ENCODE results near the gene PNPLA8. TPM values are rescaled to one million over a fixed set of nuclear protein-coding genes. Genes with fewer than 3 reads are reported as not detected.

PNPLA8 gene
- total and polyA plus RNA-seq, 7 donors, result 30.3 to 103 (median 60.1) TPM

DNA sequence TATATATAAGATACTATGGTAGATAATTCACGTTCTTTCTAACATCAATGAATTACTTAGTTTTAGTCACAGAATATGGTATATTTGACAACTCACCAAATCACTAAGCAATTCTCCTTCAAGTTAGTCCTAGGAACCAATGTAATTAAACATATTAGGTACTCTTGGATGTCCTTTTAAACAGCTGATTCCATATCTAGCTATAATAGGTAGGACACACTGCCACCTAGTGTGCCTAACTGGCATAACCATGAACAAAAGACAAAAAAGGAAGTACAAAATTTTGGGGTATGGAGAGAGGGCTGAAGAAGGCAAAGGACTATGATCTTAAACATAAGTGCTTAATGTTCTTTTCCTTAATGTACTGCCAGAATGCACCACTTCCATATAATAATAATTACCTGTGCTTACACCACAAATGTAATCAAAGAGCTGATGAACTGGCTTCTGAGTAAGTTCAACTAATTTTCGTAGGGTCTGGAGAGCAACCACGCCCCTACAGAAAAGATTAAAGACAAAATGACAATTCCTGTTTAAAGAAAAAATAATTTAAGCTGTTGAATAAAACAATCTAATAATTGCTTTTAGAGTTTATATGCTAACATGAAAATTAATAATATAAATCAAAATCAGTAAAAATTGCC, 28.7 kb downstream of the PNPLA8 start:
- TF ChIP-seq, protein P1, sequence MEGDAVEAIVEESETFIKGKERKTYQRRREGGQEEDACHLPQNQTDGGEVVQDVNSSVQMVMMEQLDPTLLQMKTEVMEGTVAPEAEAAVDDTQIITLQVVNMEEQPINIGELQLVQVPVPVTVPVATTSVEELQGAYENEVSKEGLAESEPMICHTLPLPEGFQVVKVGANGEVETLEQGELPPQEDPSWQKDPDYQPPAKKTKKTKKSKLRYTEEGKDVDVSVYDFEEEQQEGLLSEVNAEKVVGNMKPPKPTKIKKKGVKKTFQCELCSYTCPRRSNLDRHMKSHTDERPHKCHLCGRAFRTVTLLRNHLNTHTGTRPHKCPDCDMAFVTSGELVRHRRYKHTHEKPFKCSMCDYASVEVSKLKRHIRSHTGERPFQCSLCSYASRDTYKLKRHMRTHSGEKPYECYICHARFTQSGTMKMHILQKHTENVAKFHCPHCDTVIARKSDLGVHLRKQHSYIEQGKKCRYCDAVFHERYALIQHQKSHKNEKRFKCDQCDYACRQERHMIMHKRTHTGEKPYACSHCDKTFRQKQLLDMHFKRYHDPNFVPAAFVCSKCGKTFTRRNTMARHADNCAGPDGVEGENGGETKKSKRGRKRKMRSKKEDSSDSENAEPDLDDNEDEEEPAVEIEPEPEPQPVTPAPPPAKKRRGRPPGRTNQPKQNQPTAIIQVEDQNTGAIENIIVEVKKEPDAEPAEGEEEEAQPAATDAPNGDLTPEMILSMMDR (IDR thresholded peaks at IDR 0.05), result peak; percentile 80
- H3K27ac ChIP-seq, result no peak overlapping the region
- H3K9me3 ChIP-seq, result no peaks in the 10 kb centered on the region
- intact Hi-C loops (cut with DNase I), result loop anchor here (2.0 to 10.0 kb wide), 2 partner anchors 312 to 314 kb away; no protein-coding TSS in a partner anchor
- no peak overlapping the region for H3K4me3 ChIP-seq
- 88 to 94% (median 90%) methylated on average over 3 of the region's 3 CpGs for WGBS, 3 donors
- H3K4me1 ChIP-seq, result no peaks in the 10 kb centered on the region
- no peaks in the 10 kb centered on the region for H3K27me3 ChIP-seq (ENCODE audit: insufficient read depth in 3 of 3, low read length in 2 of 3)
- DNase-seq (no peak), ATAC-seq (peak; percentile 37 to 79 (median 65))
- H3K36me3 ChIP-seq (ENCODE audit: insufficient read depth in 1 of 2, low read depth in 1 of 2), result peaks cover 3 to 85% of the 10 kb centered on the region in 2 donors

DNA sequence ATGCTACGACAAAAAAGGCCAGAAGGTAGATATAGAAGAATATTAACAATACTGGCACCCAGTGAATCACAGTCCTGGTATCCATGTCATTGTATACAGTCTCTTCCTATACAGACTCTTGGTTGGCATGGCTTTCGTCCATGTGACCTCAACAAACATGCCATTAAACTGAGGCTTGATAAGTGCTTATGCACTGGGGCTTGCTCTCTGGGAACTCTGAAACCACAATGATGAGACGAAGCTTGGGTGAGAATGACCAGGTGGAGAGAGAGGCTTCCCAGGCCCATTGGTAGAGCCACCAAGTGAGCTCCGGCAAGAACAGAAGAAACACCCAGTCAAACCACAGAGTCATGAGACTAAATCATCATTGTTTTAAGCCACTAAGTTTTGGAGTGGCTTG, 33.2 kb downstream of the PNPLA8 start:
- DNase-seq (no peak), ATAC-seq (no peak)
- Histone ChIP-seq H3K4me3 (no peak overlapping the region), H3K36me3 (ENCODE audit: insufficient read depth in 1 of 2, low read depth in 1 of 2) (peaks cover 3 to 82% of the 10 kb centered on the region in 2 donors), H3K27me3 (ENCODE audit: insufficient read depth in 3 of 3, low read length in 2 of 3) (no peaks in the 10 kb centered on the region), H3K9me3 (no peaks in the 10 kb centered on the region), H3K27ac (no peak overlapping the region), H3K4me1 (no peaks in the 10 kb centered on the region)
- intact Hi-C loops (cut with DNase I), result loop anchor here in 1 of 2 donors (10.0 kb wide), 1 partner anchor 308 kb away; no protein-coding TSS in a partner anchor
- TF ChIP-seq, protein P1 (IDR thresholded peaks at IDR 0.05), result no peak
- WGBS, 3 donors, result 96 to 98% (median 96%) methylated on average over 4 of the region's 4 CpGs

DNA sequence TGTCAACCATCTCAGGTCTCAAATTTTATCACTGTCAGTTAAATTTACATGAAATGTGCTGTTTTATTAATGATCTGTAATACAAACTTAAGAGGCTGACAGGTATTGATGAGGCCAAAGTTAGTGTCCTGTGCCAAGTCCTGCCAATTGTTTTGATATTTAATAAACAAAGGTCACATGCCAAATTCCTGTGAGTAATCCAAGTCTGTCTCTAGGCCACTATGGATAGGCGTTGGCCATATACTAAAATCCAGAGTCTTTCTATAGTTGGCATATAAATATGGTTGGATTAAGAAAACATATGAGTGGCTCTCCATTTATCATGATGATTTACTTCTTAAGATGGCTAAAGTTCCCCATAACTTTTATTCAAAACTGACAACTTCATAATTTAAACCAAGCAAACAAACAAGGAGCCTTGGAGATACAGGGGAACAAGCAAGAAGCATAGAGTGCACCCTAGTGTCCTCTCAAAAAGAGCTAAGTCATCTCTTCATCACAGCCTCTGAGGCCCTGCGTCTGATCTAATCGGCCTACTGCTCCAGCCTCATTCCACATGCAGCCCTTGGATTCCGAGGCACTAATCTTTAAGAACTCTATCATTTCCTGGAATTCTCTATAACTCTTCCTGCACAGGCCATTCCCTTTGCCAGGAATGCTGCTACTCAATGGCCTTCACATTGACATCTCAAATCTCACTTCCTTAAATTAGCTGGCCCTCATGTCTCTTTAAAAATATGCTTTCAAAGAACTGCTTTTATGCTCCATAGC, 37.0 kb downstream of the PNPLA8 start:
- no peak overlapping the region for H3K27ac ChIP-seq
- intact Hi-C loops (cut with DNase I), result no loop called here
- ATAC-seq, result no peak
- H3K27me3 ChIP-seq (ENCODE audit: insufficient read depth in 3 of 3, low read length in 2 of 3), result no peaks in the 10 kb centered on the region
- H3K9me3 ChIP-seq, result no peaks in the 10 kb centered on the region
- H3K4me1 ChIP-seq, result no peaks in the 10 kb centered on the region
- TF ChIP-seq, protein P1 (IDR thresholded peaks at IDR 0.05), result no peak
- H3K36me3 ChIP-seq (ENCODE audit: insufficient read depth in 1 of 2, low read depth in 1 of 2), result peaks cover 0 to 82% of the 10 kb centered on the region in 2 donors
- 90 to 93% (median 92%) methylated on average over 4 of the region's 4 CpGs for WGBS, 3 donors
- no peak for DNase-seq
- no peak overlapping the region for H3K4me3 ChIP-seq

DNA sequence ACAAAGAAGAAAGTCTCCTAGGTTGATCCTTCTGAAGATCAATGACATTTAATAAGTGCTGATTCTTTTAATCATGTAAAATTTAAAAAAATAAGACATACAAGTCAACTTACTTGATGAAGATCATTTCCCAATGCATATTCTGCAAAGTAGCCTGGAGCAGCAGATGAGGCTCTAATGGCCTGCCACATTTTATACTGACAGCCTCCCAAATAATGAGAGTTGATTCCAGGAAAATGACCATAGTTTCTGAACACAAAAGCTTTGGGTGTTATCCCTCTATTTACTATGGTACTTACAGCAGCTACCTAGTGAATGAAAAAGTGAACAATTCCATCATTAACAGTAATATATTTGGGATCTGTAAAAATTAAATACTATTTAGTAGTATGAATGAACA, 38.3 kb downstream of the PNPLA8 start:
- peaks cover 0 to 89% of the 10 kb centered on the region in 2 donors for H3K36me3 ChIP-seq (ENCODE audit: insufficient read depth in 1 of 2, low read depth in 1 of 2)
- intact Hi-C loops (cut with DNase I), result no loop called here
- H3K4me1 ChIP-seq, result no peaks in the 10 kb centered on the region
- H3K9me3 ChIP-seq, result no peaks in the 10 kb centered on the region
- TF ChIP-seq, protein P1 (IDR thresholded peaks at IDR 0.05), result no peak
- no peak overlapping the region for H3K27ac ChIP-seq
- H3K27me3 ChIP-seq (ENCODE audit: insufficient read depth in 3 of 3, low read length in 2 of 3), result no peaks in the 10 kb centered on the region
- DNase-seq (no peak), ATAC-seq (no peak)
- no peak overlapping the region for H3K4me3 ChIP-seq
